Measurements from ENCODE around the gene RAD18. TPM values are rescaled to one million over a fixed set of nuclear protein-coding genes. Genes with fewer than 3 reads are reported as not detected.

RAD18 gene
- total RNA-seq, 1 donor from 2014 or later, result 52.8 TPM

DNA sequence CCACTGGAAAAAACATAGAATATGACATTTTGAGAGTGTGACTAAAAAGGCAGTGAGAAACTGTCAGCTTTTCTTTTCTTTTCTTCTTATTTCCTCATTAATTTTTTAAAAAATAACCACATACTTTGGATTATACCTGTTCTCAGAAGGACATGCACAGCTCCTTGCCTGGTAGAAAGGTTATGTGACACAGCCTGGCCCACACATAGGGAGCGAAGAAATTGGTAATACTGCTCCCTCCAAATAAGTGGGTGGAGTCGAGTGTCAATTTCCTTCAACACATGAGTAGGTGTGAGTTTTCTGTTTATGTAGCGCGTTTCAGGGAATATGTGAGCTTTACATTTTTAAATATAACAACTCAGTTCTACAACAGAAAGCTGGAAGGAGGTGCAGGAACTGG, 28.9 kb upstream of the RAD18 start:
- H3K4me1 Mint-ChIP-seq, result peaks cover 3% of the 10 kb centered on the region
- intact Hi-C loops (cut with micrococcal nuclease), result no loop called here

DNA sequence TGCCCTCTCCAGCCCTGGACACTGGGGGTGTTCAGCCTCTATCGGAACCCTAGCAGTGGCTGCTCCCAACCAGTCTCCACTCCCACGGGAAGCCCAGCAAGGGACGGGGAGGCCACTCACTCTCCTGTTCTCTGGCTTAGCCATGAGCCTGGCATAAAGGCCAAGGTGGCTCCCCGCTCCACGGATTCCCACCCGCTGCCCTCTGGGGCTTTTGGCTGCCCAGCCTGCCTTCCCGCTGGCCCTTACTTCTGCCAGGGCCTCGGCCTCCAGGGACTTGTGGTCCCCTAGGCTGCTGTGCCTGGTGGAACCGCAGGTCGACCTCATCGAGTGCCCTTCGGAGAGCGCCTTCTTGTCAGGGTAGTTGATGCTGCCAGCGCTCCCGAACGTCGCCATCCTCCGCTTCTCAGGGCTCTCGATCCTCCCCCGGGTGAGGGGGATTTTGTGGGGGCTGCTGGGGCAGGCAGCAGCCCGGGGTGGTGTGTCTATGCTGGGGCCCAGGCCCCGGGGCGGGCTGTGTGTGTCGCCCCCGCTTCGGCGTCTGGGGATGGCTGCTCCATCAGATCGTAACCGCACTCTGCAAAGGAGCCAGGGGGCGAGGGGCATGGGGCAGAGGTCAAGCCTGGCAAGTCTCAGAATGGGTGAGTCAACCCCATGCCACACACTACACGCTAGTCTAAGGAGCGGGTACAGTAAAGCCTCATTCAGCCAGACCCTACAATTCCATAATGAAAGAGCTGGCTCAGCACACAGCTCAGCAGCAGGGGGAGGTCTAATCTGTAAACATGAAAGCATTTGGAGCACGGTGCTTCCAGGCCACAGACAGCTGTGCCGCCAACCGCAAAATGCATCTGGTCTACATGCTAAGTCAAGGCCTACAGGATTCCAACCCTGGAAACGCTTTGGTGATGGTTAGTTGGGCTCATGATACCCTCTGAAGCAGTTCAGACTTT, 27.3 kb upstream of the RAD18 start:
- Mint-ChIP-seq H3K27me3 (no peaks in the 10 kb centered on the region), H3K4me3 (no peak overlapping the region), H3K9me3 (no peaks in the 10 kb centered on the region), H3K27ac (no peak overlapping the region), H3K36me3 (ENCODE audit: low read depth) (no peaks in the 10 kb centered on the region), H3K4me1 (peaks cover 3% of the 10 kb centered on the region)
- intact Hi-C loops (cut with micrococcal nuclease), result no loop called here
- no peak for DNase-seq

More for the DNA sequence above, 28.9 kb upstream of the RAD18 start:
- no peak for DNase-seq
- Mint-ChIP-seq H3K27ac (no peak overlapping the region), H3K4me3 (no peak overlapping the region), H3K36me3 (ENCODE audit: low read depth) (no peaks in the 10 kb centered on the region), H3K27me3 (no peaks in the 10 kb centered on the region), H3K9me3 (no peaks in the 10 kb centered on the region)

DNA sequence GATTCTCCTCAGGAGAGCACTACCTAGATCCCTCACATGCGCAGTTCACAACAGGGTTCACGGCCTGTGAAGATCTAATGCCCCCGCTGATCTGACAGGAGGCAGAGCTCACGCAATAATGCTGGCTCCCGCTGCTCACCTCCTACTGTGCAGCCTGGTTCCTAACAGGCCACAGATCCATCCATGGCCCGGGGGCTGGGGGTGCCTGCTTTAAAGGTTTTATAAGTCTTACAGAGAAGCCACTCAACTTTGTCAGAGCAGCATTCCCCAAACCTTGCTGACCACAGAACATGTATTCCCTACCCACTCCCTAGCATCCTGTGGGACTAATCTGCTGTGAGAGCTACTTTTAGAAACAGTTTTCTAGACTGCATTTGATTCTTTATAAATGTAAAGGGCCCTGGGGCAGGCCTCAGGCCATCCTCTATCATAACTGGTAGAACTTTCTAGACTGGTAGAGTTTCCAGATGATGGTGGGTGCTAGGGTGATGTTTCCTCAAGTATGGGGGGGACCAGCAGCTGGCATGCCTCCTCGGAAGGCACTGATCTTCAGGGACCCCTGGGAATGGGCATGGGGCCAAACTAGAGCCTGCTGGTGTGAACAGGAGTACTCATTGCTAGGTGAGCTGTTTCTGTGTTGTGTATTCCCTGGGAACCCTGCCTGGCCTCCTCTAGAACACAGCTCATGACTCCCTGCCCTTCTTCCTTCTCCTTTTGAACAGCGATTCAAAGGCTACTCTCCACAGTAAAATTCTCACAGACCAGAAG, 25.7 kb upstream of the RAD18 start:
- Mint-ChIP-seq H3K27me3 (no peaks in the 10 kb centered on the region), H3K4me1 (peaks cover 3% of the 10 kb centered on the region), H3K36me3 (ENCODE audit: low read depth) (no peaks in the 10 kb centered on the region), H3K4me3 (no peak overlapping the region), H3K9me3 (no peaks in the 10 kb centered on the region), H3K27ac (no peak overlapping the region)
- no peak for DNase-seq
- intact Hi-C loops (cut with micrococcal nuclease), result loop anchor here (1.0 kb wide), 1 partner anchor 313 kb away; no protein-coding TSS in a partner anchor

DNA sequence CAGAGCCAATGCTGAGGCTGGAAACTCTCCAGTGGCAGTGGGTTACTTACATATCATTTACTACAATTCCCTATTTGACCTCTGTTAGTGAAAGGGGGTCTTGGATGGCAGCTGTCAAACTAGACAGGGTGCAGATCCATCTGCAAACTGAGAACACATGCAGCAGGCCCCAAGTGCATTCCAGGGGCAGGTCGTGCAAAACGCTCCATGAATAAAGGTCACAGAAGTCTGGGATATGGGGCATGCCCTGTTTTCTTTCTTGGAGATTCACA, 25.0 kb upstream of the RAD18 start:
- intact Hi-C loops (cut with micrococcal nuclease), result loop anchor here (1.0 kb wide), 1 partner anchor 314 kb away; no protein-coding TSS in a partner anchor
- no peak overlapping the region for H3K4me3 Mint-ChIP-seq
- H3K9me3 Mint-ChIP-seq, result no peaks in the 10 kb centered on the region
- H3K36me3 Mint-ChIP-seq (ENCODE audit: low read depth), result no peaks in the 10 kb centered on the region
- H3K27ac Mint-ChIP-seq, result no peak overlapping the region
- no peaks in the 10 kb centered on the region for H3K27me3 Mint-ChIP-seq
- H3K4me1 Mint-ChIP-seq, result peaks cover 3% of the 10 kb centered on the region
- no peak for DNase-seq

DNA sequence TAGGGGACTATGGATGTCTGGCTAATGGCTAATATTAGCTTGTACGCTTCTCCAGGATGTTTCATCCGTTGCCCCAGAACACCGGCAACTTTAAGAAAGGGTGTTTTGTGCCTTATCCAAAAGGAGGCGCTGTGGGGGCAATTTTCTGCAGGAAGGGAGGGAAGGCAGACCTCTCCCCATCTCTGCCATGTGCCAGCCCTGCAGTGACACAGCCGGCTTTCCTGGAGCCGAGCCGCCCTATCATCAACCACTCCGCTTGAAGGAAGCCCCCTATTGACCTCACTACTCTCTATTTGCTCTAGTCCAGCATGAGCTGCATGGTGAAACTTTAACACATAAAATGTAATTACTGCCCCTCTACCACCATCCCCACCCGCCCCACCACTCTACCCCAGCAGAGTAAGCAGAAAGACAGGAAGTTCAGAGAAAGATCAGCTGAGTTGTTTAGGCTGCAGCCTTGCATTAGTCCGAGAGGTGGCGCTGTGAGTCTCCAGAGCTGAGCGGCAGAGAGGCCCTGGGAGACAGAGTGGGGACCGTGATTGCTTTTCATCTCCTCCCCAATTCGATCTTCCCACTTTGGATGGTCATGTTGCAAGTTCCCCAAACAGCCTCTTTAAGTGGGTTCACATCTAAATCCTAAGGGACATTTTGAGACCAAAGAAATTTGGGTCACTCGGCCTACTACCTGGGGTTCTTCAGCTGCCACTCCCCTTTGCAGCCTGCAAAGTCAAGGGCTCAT, 24.5 kb upstream of the RAD18 start:
- Mint-ChIP-seq H3K27me3 (no peaks in the 10 kb centered on the region), H3K36me3 (ENCODE audit: low read depth) (no peaks in the 10 kb centered on the region), H3K27ac (no peak overlapping the region), H3K4me1 (peaks cover 3% of the 10 kb centered on the region), H3K4me3 (no peak overlapping the region), H3K9me3 (no peaks in the 10 kb centered on the region)
- intact Hi-C loops (cut with micrococcal nuclease), result loop anchor here (1.0 kb wide), 1 partner anchor 314 kb away; no protein-coding TSS in a partner anchor
- peak; percentile 88 for DNase-seq

DNA sequence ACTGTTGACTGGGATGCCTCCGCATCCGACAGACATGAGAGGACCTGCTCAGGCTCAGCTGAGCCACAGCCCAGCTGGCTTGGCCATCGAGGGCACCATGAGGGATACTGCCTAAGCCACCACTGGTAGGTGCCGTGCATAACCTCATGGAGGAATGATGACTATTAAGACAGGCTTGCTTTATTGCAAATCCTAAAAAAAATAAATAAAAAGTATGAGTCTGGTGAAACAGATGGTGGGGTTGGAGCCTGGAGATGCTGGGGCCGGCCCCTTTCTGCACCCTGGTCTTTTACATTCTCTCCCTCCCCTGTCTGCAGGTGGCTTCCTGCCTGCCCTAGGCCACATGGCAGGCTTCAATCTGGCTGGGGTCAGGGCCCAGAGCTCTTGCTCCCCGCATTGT, 24.0 kb upstream of the RAD18 start:
- no peak overlapping the region for H3K4me3 Mint-ChIP-seq
- no peak for DNase-seq
- H3K9me3 Mint-ChIP-seq, result no peaks in the 10 kb centered on the region
- H3K27me3 Mint-ChIP-seq, result peaks cover 3% of the 10 kb centered on the region
- no peak overlapping the region for H3K27ac Mint-ChIP-seq
- intact Hi-C loops (cut with micrococcal nuclease), result no loop called here
- H3K4me1 Mint-ChIP-seq, result peaks cover 6% of the 10 kb centered on the region
- H3K36me3 Mint-ChIP-seq (ENCODE audit: low read depth), result no peaks in the 10 kb centered on the region

DNA sequence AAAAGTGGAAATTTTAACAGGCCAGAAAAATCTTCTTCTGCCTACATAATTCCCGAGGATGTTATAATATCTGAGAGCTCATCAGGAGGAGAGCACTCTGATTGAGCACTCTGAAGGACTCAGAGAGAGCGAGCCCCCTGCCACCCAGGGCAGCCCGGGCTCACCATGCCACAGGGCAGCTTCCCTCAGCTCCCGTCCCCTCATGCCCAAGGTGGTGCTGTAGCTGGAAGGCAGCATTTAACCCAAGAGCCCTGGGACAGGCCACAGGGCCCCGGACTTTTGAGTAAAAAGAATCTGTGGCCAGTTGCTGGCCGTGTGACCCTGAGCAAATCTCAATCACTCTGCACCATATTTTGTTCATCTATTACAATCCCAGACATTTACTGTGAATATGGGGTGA, 23.5 kb upstream of the RAD18 start:
- intact Hi-C loops (cut with micrococcal nuclease), result no loop called here
- H3K4me3 Mint-ChIP-seq, result no peak overlapping the region
- no peak overlapping the region for H3K27ac Mint-ChIP-seq
- no peaks in the 10 kb centered on the region for H3K9me3 Mint-ChIP-seq
- no peak for DNase-seq
- peaks cover 6% of the 10 kb centered on the region for H3K4me1 Mint-ChIP-seq
- no peaks in the 10 kb centered on the region for H3K36me3 Mint-ChIP-seq (ENCODE audit: low read depth)
- H3K27me3 Mint-ChIP-seq, result peaks cover 3% of the 10 kb centered on the region

DNA sequence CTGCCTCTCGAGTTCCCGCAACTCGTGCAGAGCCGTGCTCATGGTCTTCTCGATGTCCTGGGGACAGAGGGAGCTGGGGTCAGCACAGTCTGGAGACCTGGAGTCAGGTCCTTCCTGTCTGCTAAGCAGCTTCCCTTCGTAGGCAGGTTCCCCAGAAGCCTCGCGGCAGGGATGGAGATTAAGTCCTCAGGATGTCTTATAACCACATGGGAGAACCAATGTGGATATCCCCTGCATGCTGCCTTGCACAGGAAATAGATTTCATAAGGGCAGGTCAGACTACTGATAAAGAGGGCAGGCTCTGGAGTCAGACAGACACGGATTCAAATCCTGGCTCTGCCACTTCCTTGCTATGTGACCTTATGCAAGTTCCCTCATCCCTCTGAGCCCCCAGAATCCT, 22.6 kb upstream of the RAD18 start:
- H3K4me1 Mint-ChIP-seq, result peaks cover 6% of the 10 kb centered on the region
- H3K27ac Mint-ChIP-seq, result no peak overlapping the region
- H3K36me3 Mint-ChIP-seq (ENCODE audit: low read depth), result no peaks in the 10 kb centered on the region
- peaks cover 5% of the 10 kb centered on the region for H3K27me3 Mint-ChIP-seq
- DNase-seq, result no peak
- intact Hi-C loops (cut with micrococcal nuclease), result no loop called here
- no peak overlapping the region for H3K4me3 Mint-ChIP-seq
- no peaks in the 10 kb centered on the region for H3K9me3 Mint-ChIP-seq

DNA sequence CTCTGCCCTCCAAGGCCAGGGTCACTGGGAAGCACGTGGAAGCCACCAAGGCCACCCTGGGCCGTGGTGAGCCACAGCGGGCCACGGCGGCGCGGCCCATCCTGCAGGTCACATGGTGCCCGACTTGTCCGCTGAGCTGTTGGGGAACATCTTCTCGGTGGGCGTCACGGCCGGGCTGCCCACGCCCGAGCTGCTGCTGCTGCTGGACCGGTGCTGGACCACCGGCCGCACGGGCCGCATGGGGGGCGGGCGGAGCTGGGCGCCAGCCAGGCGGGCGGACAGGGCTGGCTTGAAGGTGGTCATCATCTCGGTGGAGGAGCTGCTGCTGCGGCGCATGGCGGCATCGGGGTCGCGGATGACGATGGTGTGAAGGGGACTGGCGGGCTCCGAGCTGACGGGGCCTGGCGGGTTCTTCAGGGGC, 22.1 kb upstream of the RAD18 start:
- Mint-ChIP-seq H3K27me3 (peaks cover 7% of the 10 kb centered on the region), H3K4me3 (no peak overlapping the region), H3K36me3 (ENCODE audit: low read depth) (no peaks in the 10 kb centered on the region), H3K9me3 (no peaks in the 10 kb centered on the region), H3K4me1 (peaks cover 6% of the 10 kb centered on the region), H3K27ac (no peak overlapping the region)
- intact Hi-C loops (cut with micrococcal nuclease), result no loop called here
- no peak for DNase-seq

DNA sequence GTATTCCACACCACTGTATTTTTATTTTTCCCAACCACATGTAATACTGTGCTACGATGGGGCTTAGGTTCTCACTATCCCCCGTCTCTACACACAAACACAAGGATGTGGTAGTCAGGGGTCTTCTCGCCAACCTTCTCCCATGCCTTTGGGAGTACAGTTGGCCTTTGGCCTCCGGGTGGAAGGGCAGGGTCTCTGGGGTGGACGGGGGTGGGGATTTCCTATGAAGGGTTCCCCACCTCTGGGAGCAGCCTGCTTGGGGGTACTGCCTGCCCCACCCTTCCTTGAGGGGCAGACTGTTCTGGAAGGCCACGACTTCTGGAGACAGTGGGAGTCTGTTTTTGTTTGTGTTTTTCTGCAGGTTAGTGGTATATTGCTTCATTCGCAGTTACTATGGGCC, 21.3 kb upstream of the RAD18 start:
- intact Hi-C loops (cut with micrococcal nuclease), result no loop called here
- Mint-ChIP-seq H3K4me3 (no peak overlapping the region), H3K27ac (no peak overlapping the region), H3K27me3 (peaks cover 12% of the 10 kb centered on the region), H3K4me1 (peaks cover 6% of the 10 kb centered on the region), H3K9me3 (no peaks in the 10 kb centered on the region), H3K36me3 (ENCODE audit: low read depth) (no peaks in the 10 kb centered on the region)
- no peak for DNase-seq

DNA sequence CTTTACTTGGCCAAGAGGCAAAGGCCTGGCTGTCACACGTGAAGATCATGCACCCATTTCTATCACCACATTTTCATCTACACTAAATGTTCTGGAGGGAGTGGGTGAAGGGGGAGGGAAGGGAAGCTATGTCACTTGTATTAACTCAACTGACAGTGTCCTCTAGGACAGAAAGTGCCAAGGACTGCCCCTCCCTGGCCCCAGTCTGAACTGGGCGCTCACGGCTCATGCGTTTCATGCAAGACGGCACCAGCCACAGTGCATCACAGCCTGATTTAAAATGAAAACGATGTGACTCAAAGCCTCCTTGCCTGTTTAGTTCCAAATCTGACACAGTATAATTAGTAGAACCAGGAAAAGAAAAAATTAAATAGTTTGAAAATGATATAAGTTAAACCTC, 20.8 kb upstream of the RAD18 start:
- H3K27me3 Mint-ChIP-seq, result peaks cover 12% of the 10 kb centered on the region
- intact Hi-C loops (cut with micrococcal nuclease), result no loop called here
- H3K27ac Mint-ChIP-seq, result no peak overlapping the region
- peaks cover 6% of the 10 kb centered on the region for H3K4me1 Mint-ChIP-seq
- DNase-seq, result no peak
- no peaks in the 10 kb centered on the region for H3K9me3 Mint-ChIP-seq
- H3K36me3 Mint-ChIP-seq (ENCODE audit: low read depth), result no peaks in the 10 kb centered on the region
- H3K4me3 Mint-ChIP-seq, result no peak overlapping the region

DNA sequence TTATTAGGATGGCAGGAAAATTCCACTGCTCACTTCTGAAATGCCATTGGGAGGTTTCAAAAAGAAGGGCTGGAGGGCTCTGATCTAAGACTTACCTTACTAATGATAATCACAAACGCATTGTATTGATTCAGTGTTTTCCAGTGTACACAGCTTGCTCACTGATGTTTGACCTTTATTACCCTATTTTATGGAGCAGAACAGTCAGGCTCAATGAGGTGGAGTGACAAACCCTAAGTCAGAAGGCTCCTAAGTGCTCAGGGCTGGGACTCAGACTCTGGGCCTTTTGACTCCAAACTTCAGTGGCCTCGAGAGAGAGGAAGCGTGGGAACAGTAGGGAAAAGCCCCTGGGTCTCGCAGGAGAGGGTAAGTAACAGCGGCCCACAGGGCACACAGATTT, 20.3 kb upstream of the RAD18 start:
- intact Hi-C loops (cut with micrococcal nuclease), result no loop called here
- Mint-ChIP-seq H3K27me3 (peaks cover 12% of the 10 kb centered on the region), H3K4me3 (no peak overlapping the region), H3K9me3 (no peaks in the 10 kb centered on the region), H3K4me1 (peaks cover 6% of the 10 kb centered on the region), H3K36me3 (ENCODE audit: low read depth) (no peaks in the 10 kb centered on the region), H3K27ac (no peak overlapping the region)
- no peak for DNase-seq

DNA sequence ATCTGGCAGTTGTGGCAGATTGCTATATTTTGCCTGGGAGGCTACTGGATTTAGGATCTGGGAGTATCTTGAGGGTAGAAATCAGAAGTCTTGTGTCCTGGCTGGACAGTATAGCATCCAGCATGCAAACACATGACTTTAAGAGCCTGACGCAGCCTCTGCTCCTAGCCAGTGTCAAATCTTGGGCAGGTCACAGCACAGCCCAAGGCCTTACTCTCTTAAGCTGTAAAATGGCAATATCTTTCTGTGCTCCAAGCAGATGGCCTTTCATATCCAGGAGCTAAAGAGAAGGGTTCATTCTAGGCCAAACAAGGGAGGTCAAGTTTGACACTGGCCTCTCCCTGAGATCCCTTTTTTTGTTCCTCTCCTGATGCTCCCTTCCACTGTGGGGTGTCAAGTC, 19.8 kb upstream of the RAD18 start:
- Mint-ChIP-seq H3K36me3 (ENCODE audit: low read depth) (no peaks in the 10 kb centered on the region), H3K4me3 (no peak overlapping the region), H3K4me1 (peaks cover 5% of the 10 kb centered on the region), H3K27me3 (peaks cover 12% of the 10 kb centered on the region), H3K27ac (no peak overlapping the region), H3K9me3 (no peaks in the 10 kb centered on the region)
- intact Hi-C loops (cut with micrococcal nuclease), result no loop called here
- no peak for DNase-seq

DNA sequence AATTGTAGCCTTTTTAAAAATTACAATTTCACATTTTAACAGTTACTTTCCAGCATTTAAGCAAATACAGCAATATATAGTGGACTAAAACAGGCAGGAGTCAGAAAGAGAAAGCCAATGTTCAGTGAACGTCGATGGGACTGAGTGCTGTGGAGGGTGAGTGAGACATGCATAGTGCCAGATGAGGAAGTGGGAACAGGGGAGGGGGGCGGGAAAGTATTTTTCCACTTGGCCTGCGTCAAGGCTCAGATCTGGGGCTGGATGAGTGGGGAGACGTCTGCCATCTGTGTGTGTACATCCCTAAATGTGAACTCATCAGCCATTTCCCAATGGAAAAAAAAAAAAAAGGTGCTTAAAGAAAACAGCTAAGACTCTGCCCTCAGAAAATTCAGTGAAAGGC, 19.2 kb upstream of the RAD18 start:
- intact Hi-C loops (cut with micrococcal nuclease), result no loop called here
- H3K36me3 Mint-ChIP-seq (ENCODE audit: low read depth), result no peaks in the 10 kb centered on the region
- no peaks in the 10 kb centered on the region for H3K9me3 Mint-ChIP-seq
- no peak for DNase-seq
- peaks cover 3% of the 10 kb centered on the region for H3K4me1 Mint-ChIP-seq
- no peak overlapping the region for H3K4me3 Mint-ChIP-seq
- no peak overlapping the region for H3K27ac Mint-ChIP-seq
- peaks cover 12% of the 10 kb centered on the region for H3K27me3 Mint-ChIP-seq

All from activated CD4-positive, alpha-beta T cell treated with anti-CD3 and anti-CD28 coated beads, Interleukin-2, amount 10 ng/mL, durations not matched to agents 24 days and 14 days (primary cell).